AG20443 (cell line): ENCODE results near the gene ALDH3B1.

Source experiments
- DNase-seq: peaks from one replicate; pipeline ENCODE4 v3.0.0; 2012; ENCODE audit warnings: low spot score, mixed read lengths

ALDH3B1 gene

GRCh38 chr11:68071281-68072048 lies 61.3 kb downstream of the ALDH3B1 start:
- no peak for DNase-seq

GRCh38 chr11:68074584-68075352 lies 64.6 kb downstream of the ALDH3B1 start:
- DNase-seq = no peak

- DNase-seq = no peak
These were observed 66.4 kb downstream of the ALDH3B1 start for GRCh38 chr11:68076371-68077042.

GRCh38 chr11:68077617-68078582 lies 67.8 kb downstream of the ALDH3B1 start:
- no peak for DNase-seq
